Stomach (tissue), 4 donors: ENCODE data around the gene CTBP1.

Experiments
- CTCF ChIP-seq, 7 experiments: fragments of 450-650 bp in 4 of 7; fragments of 200-600 bp in 3 of 7; sonication (generic) in 3 of 7; IDR thresholded peaks; one replicate each; pipeline ENCODE4 v1.5.1; 2016 to 2019; ENCODE audit warnings: antibody characterized with exemption in 7 of 7, control low read depth in 2 of 7, mild to moderate bottlenecking in 1 of 7
- EP300 ChIP-seq: sonication (generic); formaldehyde crosslinking; IDR thresholded peaks from one replicate; pipeline ENCODE4 v1.6.1; 2017; ENCODE audit warnings: antibody characterized with exemption
- POLR2A ChIP-seq, 4 donors: fragments of 450-650 bp; IDR thresholded peaks; one replicate each; pipeline ENCODE4 v1.6.1; 2016; ENCODE audit warnings: antibody characterized with exemption in 4 of 4, control low read depth in 2 of 4, mild to moderate bottlenecking in 1 of 4, moderate library complexity in 1 of 4

GRCh38 chr4:1234811-1235292, 14.1 kb downstream of the CTBP1 start:
- no peak for TF ChIP-seq CTCF (IDR thresholded peaks at IDR 0.05)
- no peak for TF ChIP-seq EP300
- no peak for TF ChIP-seq POLR2A (IDR thresholded peaks at IDR 0.05)
